Pulmonary artery endothelial cell (primary cell): ENCODE data around the gene SSUH2. TPM values are rescaled to one million over a fixed set of nuclear protein-coding genes. Genes with fewer than 3 reads are reported as not detected.
"Not testable (repeated sequence)": the region's sequence is repeated elsewhere in the genome, so short reads cannot be mapped to it uniquely, and the experiment has no call there.

Experiments
- DNase-seq: peaks from one replicate; pipeline ENCODE4 v3.0.0-alpha.2; 2011; ENCODE audit warnings: low read depth, low spot score
- total RNA-seq: library from RNA; depleted of rRNA; stranded (reverse); fragments of >200 nt; gene quantifications from 2 replicates; pipeline ENCODE4 v1.2.3, GENCODE V29; 2014

The SSUH2 gene
- total RNA-seq, 1 donor from 2014 or later = not detected

DNA sequence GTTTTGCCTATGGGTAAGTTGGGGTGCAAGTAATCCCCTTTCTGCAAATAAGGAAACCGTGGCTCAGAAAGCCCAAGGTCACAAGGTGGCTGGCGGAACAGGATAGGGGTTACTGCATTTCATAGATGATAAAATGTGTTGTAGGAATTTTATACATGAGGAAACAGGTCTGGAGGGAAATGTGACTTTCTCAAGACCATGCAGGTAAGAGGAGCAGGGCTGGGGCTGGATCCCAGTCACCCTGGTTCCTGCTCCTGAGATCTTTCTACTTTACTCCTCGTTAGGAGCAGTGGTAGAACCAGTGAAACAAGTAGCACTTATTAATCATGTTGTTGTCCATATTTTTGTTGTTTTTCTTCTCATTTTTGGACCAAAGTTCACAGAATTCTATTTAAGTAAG, 63.2 kb downstream of the SSUH2 start:
- no peak for DNase-seq

DNA sequence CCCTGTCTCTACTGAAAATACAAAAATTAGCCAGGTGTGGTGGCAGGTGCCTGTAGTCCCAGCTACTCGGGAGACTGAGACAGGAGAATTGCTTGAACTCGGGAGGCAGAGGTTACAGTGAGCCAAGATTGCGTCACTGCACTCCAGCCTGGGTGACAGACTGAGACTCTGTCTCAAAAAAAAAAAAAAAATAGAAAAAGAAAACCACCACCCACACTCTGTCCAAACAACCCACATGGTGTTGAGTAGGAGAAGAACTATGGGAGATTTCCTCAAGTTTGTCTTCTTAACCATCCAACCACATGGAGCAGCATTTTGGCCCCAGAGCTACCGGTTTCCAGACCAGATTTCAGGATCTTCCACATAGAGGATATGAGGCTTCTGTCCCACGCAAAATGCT, 64.2 kb downstream of the SSUH2 start:
- DNase-seq = not testable (repeated sequence)

DNA sequence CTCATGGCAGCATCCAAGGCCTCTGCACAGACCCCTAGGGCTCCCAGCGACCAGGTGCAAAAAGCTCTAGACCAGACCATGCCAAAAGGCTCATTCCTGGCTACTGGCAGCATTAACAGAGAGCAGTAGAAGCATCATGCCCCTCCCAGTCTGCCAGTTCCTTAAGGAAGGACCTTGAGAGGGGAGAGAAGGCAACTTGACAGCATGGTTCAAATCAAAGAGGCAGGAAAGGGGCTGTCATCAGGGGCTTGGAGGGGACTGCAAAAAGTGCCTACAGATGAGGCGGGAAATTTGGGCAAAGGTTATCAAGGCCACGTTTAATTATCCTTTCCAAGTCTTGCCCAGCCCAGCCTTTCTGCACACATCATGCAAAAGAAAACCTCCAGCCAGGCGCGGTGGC, 64.7 kb downstream of the SSUH2 start:
- no peak for DNase-seq

DNA sequence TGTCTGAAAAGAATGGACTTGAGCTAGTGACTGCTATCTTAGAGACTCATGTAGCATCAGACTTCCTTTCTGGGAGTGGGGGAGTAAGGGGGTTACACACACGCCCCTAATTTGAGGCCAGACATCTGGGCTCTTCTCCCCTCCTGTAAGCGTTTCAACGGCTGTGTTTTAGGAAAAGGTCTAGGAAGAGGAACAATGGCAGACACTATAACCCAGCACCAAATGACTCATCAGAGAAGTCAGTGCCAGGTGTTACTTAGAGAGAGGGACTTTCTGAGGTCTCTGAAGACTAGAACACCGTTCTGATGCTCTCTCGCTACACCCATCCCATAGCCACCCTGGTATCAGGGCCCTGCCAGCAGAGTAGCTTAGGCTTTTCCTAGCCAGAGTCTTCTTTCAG, 65.5 kb downstream of the SSUH2 start:
- DNase-seq = no peak

DNA sequence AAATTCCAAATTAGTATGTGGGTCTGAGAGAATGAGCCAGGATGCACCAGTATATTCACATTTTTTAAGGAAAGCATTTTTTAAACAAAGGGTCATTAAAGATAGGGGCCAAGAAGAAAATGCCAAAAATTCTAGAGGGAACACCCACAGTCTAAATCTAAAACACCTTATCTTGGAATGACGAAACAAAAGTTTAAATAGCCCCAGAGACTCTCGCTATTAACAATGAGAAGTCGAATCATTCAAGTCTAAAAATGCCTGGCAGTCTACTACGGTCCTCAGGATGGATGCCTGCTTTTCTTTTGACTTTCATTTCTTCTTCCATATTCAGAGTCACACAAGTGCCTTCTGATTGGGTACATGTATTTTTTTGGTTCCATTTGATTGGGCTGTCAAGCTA, 66.3 kb downstream of the SSUH2 start:
- no peak for DNase-seq

DNA sequence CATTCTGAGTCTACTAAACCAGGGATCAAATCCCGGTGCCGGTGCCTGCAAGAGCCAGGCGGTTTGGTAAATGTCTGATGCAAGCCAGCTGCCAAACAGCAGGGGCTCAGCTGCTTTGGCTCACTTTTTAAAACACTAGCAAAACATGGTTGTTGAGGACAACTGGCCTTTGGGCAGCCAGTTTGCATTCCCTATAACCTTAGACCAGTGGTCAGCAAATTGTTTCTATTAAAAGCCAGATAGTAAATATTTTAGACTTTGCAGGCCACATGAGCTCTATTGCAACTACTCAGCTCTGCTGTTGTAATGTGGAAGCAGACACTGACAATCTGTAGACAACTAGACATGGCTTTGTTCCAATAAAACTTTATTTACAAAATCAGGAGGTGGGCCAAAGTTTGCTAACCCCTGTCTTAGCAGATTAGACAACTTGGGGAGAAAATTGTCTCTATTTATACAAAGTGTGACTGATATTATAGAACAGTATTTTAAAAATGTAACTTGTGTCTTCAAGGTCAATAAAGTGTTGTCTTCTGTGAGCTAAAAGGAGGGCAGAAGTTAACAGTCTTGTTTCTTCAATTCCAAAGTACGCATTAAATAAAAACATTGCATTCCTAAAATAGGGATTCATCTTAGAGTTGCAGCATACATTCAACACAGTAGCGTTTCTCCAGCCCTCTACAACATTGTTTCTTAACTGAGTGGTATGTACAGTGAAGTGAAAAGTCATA, 67.6 kb downstream of the SSUH2 start:
- no peak for DNase-seq

DNA sequence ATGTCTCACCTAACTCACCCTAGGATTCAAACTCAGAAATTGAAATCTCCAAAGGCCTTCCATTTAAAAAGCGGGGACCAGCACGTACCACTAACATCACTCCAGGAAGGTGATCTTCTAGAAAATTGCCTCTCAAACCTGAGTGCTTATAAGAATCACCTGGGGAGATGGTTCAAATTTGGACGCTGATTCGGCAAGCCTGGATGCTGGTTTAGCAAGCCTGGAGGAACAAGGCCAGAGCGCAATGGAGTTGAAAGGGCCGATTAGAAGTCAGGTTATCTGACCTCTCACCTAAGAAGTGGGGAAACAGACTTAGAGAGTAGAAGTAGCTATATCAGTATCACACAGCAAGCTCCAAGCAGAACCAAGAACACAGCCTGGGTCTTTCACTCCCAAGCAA, 68.2 kb downstream of the SSUH2 start:
- no peak for DNase-seq

DNA sequence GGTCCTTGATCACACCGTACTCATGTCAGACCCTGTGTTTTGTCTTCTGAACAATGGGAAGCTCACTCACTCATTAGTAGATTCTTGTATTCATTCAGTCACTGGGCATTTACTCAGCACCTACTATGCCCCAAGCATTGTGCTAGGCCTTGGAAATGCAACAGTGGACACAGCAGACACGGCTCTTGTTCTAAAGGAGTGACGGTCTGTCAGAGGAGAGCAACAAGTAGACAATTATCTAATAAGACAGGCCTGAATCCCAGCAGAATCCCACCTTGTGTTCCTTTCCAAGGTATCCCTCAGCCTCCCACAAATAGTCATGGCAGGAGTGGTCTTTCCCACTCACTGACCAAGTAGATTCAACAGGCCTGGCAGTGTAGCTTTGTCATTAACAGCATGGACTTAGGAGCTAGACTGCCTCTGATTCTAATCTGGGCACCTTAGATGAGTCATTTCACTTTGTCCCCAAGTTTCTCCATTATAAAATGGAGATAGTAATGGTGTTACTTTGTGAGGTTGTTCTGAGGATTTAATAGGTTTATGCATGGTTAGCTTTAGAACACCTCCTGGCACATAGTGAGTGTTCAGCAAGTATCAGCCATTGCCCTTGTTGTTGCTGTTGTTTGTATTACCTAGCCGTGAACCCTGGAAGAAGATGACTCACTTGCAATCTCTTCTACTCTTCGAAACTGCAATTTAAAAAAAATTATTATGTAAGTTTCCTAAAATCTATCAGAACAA, 69.1 kb downstream of the SSUH2 start:
- DNase-seq = no peak

DNA sequence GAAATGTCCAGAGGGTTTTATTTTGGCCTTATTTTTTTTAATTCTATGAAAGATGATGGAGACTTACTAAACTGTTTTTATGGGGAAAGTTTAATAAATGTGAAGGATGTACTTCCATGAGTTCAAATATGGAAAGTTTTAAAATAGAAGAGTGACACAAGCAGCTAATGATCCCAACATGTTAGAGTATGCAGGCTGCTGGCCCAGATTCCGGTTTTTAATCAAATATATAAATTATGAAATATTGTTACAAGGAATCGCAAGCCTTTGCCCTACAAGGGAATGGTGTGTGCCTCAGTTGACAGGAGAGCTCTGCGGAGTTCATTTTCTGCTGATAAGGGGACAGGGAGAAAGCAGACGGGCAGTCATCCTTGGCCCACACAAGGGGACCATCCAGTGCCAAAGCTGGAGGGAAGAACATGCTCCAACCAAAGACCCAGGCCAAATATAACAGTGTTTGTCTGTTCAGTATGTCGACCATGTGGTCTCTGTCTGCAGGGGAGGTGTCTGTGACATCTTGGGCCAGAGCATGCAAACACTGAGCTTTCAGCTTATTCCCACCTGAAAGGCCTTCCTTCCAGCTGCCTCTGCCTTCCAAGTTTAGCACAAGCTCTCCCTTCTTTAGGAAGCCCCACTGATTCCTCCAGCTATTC, 69.8 kb downstream of the SSUH2 start:
- no peak for DNase-seq

DNA sequence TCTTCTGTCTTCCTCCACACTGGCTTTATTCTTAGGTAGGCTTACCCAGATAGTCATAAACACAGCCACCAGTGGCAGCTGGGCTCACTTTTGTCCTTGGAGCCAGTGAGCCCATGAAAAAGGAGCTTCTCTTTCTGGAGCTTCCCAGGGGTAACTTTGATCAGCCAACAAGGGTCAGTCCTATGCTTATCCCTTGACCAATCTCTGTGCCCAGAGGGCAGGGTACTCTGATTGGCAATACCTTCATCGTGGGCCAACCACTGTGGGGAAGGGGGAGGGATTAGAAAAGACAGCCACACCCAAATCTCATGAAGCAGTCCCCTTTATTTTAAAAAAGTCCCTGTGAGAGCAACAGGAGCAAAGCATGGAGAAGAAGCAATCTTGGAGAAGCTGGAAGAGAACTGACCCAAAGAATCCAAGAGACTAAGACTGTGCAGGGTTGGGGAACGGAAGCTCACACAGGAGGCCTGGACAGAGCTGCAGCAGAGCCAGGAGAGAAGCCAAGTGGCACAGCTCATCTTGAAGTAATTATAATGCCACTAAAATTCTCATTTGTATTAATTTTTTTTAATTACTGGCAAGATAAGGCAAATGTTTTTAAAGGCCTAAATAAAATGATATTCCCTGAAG, 70.4 kb downstream of the SSUH2 start:
- no peak for DNase-seq

DNA sequence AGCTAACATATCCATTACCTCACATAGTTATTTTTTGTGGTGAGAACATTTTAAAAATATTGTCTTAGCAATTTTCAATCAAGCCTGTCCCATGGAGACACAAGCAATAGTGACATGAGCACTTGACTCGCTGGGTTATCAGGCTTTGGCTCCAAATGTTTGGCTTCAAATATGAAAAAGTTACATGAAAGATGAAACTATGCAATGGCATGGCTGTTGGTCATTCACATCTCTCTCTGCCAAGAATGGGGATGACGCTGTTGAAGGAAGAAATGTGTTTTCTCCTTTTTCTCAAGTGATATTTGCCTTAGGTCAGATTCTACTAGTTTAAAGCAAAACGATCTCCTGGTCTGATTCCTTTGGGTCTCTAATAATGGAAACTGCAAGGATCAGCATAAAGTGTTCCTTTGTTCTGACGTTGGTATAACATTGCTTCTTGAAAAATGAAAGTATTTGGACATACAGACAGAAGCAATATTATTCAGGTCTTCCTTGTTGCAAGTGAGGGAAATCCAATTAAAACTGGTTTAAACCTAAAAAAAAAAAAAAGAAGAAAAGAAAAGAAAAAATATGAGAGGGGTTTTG, 71.2 kb downstream of the SSUH2 start:
- no peak for DNase-seq

DNA sequence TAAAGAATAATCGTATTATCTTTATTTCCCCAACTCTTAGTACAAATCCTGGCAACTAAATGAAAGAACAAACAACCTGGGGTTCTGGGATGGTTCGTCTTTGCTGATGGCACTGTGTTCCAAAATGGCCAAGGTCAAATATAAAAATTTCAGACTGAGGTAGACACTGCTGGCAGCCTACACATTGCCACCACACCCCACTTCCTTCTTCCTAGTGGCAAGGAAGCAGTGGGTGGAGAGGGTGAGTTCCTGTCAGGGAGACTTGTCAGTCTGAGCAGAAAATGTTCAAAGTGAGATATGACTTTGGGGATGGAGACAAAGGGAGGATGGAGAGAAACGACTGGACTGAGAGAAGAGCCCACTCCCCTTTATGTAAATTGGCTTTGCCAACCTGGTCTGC, 73.3 kb downstream of the SSUH2 start:
- DNase-seq = no peak

Other genes starting within 250 kb of the SSUH2 start
- 4.5 and 14.0 TPM in 2 replicates for gene LMCD1, start 143.0 kb downstream of the SSUH2 start, total RNA-seq
- gene CAV3, start 89.0 kb upstream of the SSUH2 start, total RNA-seq = not detected in 2 replicates
- gene OXTR, start 124.8 kb upstream of the SSUH2 start, total RNA-seq = 0.07 and 0.28 TPM in 2 replicates